ENCODE results near the gene DNAJA1.

Gene DNAJA1

DNA sequence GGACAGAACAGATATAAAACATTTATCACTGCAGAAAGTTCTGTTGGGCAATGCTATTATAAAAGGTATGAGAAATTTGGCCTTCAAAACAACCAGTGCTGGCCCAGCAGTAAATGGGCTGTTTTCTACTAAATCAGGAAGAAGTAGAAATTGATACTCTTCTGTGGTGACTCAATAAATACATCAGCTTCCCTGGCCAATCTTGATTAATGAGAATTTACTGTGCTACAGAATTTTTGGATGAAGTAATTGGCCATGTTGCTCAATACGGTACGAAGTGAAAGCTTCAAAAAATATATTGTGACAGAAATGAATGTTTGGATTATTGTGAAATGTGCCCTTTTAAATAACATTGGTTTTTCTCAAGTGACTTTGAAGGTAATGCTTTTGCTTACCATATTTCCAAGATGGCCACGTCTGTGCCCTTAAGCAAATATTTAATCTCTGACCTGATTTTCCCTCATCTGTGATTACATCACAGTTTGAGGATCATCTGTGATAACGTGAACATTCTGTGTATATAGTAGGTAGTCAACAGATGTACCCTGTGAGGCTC lies 4.2 kb downstream of the DNAJA1 start:
- no peak for DNase-seq

DNA sequence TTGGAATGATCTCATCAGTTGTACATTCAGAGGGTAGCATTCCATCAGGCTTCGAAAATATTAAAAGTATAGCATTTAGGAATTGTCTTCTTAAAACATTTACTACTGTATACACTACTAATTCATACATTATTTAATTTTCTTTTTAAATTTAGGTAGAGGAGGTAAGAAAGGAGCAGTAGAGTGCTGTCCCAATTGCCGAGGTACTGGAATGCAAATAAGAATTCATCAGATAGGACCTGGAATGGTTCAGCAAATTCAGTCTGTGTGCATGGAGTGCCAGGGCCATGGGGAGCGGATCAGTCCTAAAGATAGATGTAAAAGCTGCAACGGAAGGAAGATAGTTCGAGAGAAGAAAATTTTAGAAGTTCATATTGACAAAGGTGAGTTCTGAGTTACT lies 5.2 kb downstream of the DNAJA1 start:
- DNase-seq, result no peak

DNA sequence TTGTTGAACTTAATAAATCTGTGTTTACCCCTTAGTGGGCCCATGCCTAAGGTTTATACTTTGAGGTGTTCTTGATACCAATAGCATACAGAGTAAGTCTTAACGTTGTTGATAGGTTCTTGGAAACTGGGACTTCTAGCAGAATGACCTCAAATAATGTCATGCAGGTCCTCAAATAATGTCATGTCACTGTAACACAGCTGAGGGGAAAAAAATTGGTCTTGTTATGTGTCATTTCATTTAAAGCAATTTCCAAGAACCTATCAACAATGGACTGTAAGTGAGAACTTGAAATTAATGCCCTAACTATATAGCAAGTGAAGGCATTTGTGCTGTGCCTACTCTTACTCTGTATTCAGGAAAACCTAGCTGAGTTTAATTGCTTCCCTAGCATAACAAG lies 7.2 kb downstream of the DNAJA1 start:
- no peak for DNase-seq

DNA sequence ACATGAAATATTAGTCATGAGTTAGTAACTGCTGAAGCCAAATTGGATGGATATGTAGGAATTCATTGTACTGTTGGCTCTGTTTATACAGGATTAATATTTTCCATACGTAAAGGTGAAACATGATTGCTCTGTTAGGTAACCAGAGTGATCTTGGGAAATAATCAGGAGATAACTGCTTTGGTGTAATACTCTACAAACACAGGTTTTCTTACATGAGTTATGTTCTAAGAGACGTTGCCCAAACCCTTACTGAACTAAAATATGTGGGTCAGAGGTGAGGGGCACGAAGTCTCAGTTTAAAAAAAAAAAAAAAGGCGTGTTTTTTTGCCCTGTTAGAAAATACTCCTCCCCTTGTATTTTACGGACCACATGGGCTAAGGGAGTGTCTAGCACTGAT lies 7.8 kb downstream of the DNAJA1 start:
- no peak for DNase-seq

DNA sequence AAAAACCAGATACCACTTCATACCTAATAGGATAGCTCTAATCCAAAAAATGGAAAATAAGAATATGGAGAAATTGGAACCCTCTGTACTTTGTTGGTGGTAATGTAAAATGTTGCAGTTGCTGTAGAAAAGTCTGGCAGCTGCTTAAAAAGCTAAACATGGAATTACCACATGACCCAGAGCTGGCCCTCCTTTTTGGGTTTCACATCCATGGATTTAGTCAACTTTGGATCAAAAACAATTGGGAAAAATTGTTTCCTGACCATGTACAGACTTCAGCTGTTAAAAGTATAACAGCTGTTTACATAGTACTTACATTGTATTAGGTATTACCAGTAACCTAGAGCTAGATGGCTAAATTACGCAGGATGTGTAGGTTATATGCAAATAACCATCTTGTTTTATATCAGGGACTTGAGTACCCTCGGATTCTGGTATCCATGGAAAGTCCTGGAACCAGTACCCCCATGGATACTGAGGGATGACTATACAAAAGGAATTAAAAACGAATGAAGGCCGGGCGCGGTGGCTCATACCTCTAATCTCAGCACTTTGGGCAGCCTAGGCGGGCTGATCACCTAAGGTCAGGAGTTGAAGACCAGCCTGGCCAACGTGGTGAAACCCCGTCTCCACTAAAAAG lies 15.8 kb downstream of the DNAJA1 start:
- no peak for DNase-seq

DNA sequence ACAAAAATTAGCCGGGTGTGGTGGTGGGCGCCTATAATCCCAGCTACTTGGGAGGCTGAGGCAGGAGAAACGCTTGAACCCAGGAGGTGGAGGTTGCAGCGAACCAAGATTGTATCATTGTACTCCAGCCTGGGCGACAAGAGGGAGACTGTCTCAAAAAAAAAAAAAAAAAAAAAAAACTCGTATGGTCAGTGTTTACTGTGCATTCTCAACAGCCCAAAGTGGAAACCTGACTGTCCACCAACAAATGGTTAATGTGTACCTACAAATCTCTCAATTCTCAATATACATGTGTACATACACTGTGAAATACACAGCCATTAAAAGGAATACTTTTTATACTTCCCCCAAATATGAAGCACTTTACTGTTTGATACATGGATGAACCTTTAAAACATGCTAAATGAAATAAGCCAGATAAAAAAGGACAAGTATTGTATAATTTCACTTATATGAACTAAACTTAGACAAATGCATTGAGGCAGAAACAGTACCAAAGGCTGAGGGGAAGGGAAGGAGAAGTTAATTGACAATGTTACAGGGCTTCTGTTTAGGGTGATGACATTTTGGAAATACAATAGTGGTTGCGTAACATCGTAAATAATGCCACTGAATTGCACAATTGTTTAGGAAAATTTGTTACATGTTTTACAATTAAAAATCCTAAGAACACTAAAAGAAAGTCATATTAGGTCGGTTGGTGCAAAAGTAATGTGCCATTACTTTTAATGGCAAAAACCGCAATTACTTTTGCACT lies 16.5 kb downstream of the DNAJA1 start:
- DNase-seq, result no peak

DNA sequence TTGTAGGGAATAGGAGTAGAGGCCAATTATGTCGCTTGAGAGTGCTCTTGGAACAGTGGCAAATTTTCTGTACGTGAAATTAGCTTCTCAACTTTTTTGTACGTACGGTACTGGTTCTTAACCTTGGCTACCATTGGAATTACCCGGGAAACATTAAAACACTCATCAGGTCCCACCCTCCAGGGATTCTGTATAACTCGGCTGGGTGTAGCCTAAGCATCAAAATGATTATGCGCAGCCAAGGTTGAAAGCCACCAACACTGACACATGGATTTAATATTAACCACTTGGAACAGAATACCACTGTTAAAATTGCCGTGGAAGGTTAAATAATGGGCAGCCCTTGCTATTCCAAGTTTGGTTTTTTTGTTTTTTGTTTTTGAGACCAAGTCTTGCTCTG lies 17.4 kb downstream of the DNAJA1 start:
- no peak for DNase-seq

DNA sequence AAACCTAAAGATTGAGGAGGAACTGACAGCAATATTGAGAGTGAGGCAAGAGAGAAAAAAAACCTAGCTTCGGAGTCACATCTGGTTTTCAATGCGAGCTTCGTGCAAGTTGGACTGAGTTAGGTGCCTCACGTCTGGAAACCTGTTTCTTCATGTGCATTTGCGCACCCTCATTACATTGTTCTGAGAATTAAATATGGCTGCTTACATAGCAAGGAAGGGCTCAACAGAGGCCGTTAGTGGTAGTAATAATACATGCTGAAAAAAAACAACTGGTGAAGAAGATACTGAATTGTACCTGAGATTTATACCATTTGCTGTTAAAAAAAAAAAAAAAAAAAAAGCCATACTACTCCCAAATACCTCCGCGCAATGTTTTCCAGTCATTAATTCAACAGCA lies 18.6 kb downstream of the DNAJA1 start:
- DNase-seq, result no peak

DNA sequence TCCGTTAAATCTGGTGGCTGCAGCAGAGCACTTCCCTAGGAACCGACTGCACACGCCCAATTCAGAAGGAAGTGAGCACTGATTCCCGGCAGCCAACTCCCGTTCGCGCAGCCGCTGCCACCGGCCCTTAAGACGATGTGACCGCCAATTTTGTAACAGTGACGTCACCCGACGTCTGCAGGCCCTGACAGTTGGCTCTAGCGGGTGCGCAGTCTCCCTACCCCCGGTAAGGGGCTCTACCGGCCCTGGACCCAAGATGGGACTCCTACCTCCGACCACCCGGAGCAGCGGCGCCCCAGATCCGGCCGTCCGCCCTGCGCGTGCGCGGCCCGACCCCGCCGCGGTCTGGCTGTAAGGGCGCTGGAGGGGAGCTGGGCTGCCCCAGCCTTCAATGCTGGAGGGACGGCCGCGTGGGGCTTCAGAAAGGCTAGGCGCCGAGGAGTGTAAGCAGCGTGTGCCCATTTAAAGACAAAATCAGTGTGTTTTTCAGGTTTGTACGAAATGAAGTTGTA lies 19.1 kb downstream of the DNAJA1 start:
- peak; percentile 81 for DNase-seq

DNA sequence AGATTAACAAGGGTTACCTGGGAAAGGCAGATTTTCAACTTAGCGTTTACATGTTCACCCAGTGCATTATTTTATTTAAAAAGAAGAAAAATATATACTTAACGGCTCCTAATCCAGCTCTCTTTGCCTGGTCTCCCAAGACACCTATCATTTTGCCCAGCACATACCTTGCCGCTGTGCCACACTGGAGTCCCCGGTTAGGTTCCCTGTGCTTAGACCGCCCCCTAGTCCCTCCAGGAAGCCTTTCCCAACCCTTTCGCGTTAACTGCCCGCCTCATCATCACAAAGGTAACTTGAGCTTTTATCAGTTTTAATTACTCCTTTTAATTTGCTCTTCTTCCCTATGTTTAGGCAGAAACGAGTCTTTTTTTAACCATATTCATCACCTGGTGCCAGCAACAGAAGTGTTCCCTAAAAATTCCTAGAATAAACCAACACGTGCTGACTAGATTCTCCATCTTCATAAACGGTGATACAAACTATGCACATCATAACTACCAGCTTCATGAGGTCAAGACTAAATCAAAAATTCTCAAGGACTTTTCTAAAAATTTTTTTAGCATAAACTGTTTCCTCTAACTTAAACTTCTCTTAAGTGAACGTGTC lies 19.7 kb downstream of the DNAJA1 start:
- no peak for DNase-seq

DNA sequence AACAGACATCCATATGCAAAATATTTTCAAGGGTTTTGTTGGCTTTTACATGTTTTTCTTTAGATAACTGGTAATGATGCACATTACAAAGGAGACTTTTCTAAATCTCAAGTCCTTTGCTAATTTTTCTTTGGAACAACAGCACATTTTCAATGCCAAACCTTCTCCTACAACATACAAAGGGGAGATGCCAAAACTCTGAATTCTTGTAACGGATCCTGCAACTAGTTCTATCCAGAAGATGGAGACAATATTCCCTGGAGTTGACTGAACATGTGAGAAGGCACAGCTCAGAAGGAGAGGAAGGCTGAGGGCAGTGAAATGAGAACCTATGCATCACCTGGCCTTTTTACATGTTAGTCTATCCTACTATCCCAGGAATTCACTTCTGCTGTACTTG lies 21.0 kb downstream of the DNAJA1 start:
- DNase-seq, result no peak

DNA sequence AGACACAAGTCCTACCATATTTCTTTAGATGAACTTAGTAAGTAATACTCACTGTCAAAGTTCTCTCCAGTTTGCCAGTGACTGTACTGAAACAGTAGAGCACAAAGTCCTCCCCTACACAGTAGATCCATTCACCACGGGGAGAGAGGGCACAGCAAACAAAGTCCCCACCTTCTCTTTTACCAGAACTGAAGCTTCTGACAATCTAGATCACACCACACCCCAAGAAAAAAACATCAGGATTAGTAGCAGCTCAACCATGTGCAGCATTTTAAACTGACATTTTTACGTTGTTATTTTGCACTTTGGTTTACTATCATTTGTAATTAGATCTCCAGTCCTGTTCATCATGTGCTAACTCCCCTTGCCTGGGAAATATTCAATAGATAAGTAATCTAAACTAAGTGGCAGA lies 23.0 kb downstream of the DNAJA1 start:
- no peak for DNase-seq

DNA sequence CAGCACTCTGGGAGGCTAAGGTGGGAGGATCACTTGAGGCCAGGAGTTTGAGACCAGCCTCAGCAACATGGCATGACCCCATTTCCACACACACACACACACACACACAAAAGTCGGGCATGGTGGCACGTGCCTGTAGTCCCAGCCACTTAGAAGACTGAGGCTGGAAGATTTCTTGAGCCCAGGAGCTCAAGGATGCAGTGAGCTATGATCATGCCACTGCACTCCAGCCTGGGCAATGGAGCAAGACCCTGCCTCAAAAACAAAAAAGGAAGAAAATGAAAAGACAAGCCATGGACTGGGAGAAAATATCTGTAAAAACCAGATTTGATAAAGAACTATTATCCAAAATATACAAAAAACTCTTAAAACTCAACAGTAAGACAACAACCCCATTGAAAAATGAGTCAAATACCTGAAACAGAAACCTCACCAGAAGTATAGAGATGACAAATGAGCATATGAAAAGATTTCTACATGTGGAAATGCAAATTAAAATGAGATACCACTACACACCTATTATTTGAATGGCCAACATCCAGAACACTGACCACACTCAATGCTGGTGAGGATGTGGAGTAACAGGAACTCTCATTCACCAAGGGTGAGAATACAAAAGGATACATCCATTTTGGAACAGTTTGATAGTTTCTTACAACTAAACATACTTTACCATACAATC lies 24.7 kb downstream of the DNAJA1 start:
- DNase-seq, result no peak

DNA sequence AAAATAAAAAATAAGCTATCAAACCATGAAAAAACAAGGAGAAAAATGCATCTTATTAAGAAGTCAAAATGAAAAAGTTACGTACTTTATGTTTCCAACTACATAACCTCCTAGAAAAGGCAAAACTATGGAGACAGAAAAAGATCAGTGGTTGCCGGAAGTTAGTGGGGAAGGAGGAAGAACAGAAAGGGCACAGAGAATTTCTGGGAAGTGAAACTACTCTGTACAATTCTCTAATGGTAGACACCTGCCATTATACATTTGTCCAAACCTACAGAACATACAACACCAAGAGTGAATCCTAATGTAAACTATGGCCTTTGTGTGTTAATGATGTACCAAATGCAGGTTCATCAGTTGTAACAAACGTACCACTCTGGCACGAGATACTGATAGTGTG lies 26.1 kb downstream of the DNAJA1 start:
- DNase-seq, result no peak

DNA sequence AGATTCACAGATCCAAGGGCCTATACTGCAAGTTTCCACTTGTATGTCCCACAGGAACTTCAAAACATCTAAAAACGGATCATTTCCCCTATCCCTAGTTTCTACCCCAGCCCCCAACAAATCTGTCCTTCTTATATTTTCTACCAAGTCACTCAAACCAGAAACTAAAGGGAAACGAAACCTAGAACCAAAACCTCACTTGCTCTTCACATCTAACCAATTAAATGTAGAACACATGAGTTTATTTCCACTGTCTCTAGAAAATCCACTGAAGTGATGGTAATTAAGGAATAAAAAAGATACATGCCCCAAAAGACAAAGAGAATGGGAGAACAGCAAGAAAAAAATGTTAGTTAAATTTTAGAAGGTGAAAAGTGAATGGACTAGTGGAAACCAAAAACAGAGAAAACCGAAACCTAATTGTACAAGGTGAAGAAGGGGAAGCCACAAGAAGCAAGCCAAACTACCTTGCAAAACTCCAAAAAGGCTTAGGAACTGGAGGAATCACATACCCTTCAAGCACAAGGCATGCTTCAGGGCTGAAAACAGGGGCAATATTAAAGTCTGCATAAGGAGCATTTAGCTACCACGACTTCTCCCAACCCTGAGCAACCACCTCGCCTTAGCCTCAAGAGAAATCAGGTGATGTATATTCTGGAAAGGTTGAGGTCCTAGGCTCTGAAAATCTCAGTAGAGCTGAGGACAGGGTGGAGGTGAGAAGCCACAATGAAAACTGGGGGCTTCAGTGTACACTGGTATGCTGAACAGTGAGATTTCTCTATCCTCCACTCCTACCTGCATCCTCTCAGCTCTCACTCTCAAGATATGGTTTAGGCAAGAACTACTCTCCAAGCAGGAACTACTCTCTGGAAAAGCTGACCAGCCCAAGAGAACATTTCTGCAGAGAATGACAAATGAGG lies 40.3 kb downstream of the DNAJA1 start:
- DNase-seq, result no peak

DNA sequence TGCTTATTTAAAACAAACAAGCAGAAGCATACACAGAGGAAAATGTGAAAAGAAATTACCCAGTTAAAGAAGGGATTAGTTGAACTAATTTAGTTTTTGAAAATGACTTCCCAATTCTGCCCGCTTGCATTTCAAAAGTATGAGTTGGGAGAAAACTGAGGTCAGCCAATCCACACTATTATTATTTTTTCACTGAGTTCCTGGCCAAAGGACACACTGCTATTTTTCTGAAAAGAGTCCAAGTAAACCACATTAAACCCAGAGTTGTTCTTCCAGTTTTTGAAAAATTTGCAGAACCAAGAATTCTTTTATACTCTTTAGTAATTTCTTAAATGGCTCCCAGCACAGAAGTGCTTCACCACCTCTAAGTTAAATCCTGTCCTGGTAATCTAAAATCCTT lies 43.9 kb downstream of the DNAJA1 start:
- DNase-seq, result no peak

DNA sequence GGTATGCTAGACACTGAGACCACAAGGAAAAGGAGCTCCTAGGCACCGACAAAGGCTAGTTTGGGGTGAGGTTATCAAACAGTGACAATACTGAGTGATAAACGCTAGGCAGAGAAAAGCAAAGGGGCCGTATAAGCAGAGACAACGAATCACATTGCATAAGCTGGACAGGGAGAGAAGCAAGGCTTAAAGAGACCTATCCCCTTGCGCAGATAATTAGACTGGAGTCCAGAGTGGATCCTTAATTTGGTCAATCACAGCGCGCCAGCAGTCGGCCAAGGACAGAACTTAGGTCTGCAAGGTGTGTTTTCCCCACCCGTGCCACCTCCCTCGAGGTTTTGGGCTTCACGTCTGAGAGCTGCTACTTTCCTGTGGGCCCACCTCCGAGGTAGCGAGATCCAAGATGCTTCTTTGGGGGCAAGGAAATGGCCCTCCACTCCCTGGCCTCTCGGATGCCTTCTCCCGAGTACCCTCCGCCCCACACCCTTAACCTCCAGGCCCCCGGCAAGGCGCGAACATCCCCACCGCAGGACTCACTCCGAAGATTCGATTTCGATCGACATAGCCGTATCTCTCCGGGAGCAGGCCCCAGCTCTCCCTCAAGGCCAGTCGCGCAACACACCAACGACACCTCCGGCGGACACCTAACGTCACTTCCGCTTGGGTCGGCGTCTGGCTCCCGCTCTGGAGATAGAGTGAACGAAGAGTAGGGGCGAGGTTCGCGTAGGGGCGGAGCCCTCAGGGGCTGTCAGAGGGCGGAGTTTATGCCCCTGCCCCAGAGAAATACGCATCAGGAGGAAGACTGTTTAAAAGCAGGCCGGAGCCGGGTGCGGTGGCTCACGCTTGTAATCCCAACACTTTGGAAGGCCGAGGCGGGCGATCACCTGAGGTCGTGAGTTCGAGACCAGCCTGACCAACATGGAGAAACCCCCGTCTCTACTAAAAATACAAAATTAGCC lies 51.3 kb downstream of the DNAJA1 start, which contains the start of gene SMU1:
SMU1 (minus strand) TSS at position 629 of the 959 bp plus-strand sequence; CDS start at position 563, 66 bp downstream.
- DNase-seq, result peak; percentile 94

DNA sequence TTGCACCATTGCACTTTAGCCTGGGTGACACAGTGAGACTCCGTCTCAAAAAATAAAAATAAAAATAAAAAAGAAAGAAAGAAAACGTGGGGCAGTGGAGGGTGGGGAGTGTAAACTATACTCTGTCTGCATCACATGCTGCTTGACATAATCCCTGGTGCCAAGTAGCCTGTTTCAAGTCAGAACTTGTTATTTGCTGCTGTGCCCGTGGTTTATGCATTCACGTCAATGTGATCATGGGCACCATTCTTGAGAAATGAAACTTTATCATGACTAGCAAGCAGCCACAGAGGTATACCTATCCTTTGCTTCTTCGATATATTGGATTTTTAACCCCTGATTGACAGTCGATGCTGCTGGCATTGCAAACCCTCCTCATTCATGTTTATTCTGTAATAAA lies 55.5 kb downstream of the DNAJA1 start:
- DNase-seq, result no peak

DNA sequence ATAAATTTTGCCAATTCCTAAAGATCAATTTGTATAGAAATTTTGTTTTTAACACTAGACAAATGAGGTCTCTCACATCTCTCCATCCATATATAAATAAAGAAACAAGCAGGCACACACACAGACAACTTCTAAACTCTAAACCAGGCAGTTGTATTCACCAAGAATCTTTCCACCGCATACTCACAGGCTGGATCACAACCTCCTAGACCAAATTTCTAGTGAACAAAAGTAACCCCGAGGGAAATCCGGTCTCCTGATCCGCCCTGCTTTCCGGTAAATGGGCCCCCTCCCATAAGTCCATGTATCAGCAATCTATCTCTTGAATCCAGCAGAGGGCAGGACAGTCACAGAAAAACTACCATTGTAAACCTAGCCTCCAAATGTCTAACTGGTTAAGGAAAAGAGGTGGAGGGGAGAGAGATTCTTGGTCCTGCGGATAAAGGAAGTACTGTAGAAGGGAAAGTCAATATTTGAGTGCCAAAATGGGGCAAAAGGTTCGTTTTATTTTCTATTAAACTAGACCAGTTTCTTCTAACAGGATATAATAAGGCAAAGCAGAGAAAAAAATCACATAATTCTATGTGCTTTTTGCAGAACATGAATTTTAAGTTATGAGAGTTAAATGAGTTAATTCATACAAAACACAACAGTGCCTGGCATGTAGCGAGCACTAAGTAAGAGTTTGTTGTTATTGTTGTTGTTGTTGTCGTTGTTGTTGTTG lies 56.2 kb downstream of the DNAJA1 start:
- peak; percentile 72 for DNase-seq

DNA sequence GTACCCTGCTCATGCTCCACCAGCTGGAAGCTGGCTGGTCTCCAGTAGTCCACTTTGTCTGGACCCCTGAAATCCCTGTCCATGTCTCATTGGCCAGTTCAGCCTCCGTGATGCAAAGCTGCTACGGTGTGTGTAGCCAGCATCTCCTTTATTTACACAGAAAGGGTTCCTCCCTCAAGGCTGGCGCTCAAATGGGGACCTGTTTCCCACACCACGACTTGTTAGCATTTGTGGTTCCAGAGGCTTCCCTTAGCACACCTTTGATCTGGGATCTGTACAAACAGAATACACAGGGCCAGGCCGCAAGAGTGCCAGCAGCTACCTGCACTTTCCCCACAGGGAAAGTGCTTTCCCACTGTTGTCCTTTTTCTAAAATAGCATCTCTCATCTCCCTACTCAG lies 57.1 kb downstream of the DNAJA1 start:
- DNase-seq, result no peak
